ENCODE results near the gene ART4. TPM values are rescaled to one million over a fixed set of nuclear protein-coding genes. Genes with fewer than 3 reads are reported as not detected.

ART4 gene
- total RNA-seq, 1 donor from 2014 or later, result not detected

- TF ChIP-seq CTCF (IDR thresholded peaks at IDR 0.05; ENCODE audit: insufficient read depth, low read length, poor library complexity, severe bottlenecking), result no peak
- DNase-seq (ENCODE audit: low read depth), result no peak
- Histone ChIP-seq H3K4me3 (ENCODE audit: low read depth, low read length) (no peak overlapping the region), H3K36me3 (ENCODE audit: control insufficient read depth, insufficient read depth, low read length) (no peaks in the 10 kb centered on the region), H3K27me3 (ENCODE audit: control insufficient read depth, insufficient read depth, low read length) (no peaks in the 10 kb centered on the region)
Measured at GRCh38 chr12:14860490-14860889, 17.2 kb upstream of the ART4 start.

GRCh38 chr12:14858513-14858912 lies 15.2 kb upstream of the ART4 start:
- H3K36me3 ChIP-seq (ENCODE audit: control insufficient read depth, insufficient read depth, low read length), result no peaks in the 10 kb centered on the region
- H3K4me3 ChIP-seq (ENCODE audit: low read depth, low read length), result no peak overlapping the region
- TF ChIP-seq CTCF (IDR thresholded peaks at IDR 0.05; ENCODE audit: insufficient read depth, low read length, poor library complexity, severe bottlenecking), result no peak
- no peaks in the 10 kb centered on the region for H3K27me3 ChIP-seq (ENCODE audit: control insufficient read depth, insufficient read depth, low read length)
- DNase-seq (ENCODE audit: low read depth), result no peak

DNA sequence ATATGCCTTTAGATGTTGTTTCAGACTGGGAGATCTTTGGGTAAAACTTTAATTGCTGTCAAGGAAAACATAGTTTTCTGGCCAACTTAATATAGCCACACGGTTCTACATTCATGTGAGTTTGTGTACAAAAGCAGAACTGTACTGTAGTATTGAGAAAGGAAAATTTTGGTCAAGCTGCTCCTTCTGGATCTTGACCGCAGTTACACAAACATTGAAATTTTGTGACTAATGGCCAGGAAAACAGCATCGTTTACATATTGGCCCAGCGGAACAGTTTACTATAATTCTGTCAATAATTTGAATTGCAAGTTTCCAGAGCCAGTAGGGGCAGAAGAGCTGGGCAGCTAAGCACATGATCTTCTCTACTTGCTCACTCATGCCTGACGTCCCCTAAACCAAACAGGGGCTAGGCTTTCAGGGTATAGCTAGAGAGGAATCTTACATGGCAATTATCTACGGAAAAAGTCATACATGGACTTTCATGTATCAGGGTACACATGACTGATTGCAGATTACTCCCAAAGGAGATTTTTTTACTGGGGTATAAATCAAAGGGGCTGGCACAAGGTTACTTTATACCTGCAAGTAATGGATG lies 11.4 kb upstream of the ART4 start:
- no peak for TF ChIP-seq CTCF (IDR thresholded peaks at IDR 0.05; ENCODE audit: insufficient read depth, low read length, poor library complexity, severe bottlenecking)
- DNase-seq (ENCODE audit: low read depth), result no peak
- no peak overlapping the region for H3K4me3 ChIP-seq (ENCODE audit: low read depth, low read length)
- no peaks in the 10 kb centered on the region for H3K27me3 ChIP-seq (ENCODE audit: control insufficient read depth, insufficient read depth, low read length)
- no peaks in the 10 kb centered on the region for H3K36me3 ChIP-seq (ENCODE audit: control insufficient read depth, insufficient read depth, low read length)

DNA sequence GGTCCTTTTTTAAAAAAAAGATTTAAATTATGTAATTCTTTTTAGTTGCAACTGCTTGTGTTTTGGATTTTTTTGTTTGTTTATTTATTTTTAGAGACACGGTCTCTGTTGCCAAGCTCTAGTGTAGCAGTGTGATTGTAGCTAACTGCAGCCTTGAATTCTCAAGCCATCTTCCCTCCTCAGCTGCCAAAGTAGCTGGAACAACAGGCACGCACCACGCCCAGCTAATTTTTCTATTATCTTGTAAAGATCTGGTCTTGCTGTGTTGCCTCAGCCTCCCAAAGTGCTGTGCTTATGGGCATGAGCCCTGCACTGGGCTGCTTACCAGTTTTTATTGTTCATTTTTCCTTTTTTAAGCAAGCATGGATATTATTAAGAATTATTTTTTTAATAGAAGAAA lies 10.6 kb upstream of the ART4 start:
- H3K27me3 ChIP-seq (ENCODE audit: control insufficient read depth, insufficient read depth, low read length), result no peaks in the 10 kb centered on the region
- no peak overlapping the region for H3K4me3 ChIP-seq (ENCODE audit: low read depth, low read length)
- TF ChIP-seq CTCF (IDR thresholded peaks at IDR 0.05; ENCODE audit: insufficient read depth, low read length, poor library complexity, severe bottlenecking), result no peak

GRCh38 chr12:14852880-14853279 lies 9.6 kb upstream of the ART4 start:
- no peak overlapping the region for H3K4me3 ChIP-seq (ENCODE audit: low read depth, low read length)
- H3K27me3 ChIP-seq (ENCODE audit: control insufficient read depth, insufficient read depth, low read length), result no peaks in the 10 kb centered on the region
- H3K36me3 ChIP-seq (ENCODE audit: control insufficient read depth, insufficient read depth, low read length), result no peaks in the 10 kb centered on the region
- no peak for TF ChIP-seq CTCF (IDR thresholded peaks at IDR 0.05; ENCODE audit: insufficient read depth, low read length, poor library complexity, severe bottlenecking)
- DNase-seq (ENCODE audit: low read depth), result no peak

More for the DNA sequence above, 10.6 kb upstream of the ART4 start:
- H3K36me3 ChIP-seq (ENCODE audit: control insufficient read depth, insufficient read depth, low read length), result no peaks in the 10 kb centered on the region
- DNase-seq (ENCODE audit: low read depth), result no peak
